SU-DHL-6 (cell line): ENCODE measurements around the gene UBE2F.

Source experiments
- H2AFZ ChIP-seq: fragments of 200-600 bp; sonication (generic); 2 replicates; pipeline ENCODE4 v1.6.1; 2014; ENCODE audit warnings: low read depth, mild to moderate bottlenecking, moderate library complexity, mixed read lengths, antibody characterized with exemption, low read length; ENCODE audit not compliant: severe bottlenecking
- H3F3A ChIP-seq: fragments of 200-600 bp; shearing (Covaris generic); 2 replicates; pipeline ENCODE4 v1.6.0; 2016; ENCODE audit warnings: antibody characterized with exemption, mild to moderate bottlenecking; ENCODE audit not compliant: insufficient read depth
- H3K27ac ChIP-seq: fragments of 200-600 bp; sonication (generic); 2 replicates; pipeline ENCODE4 v1.5.1; 2016; ENCODE audit warnings: low read depth, mild to moderate bottlenecking, low read length, moderate library complexity, mixed read lengths
- H3K27me3 ChIP-seq: fragments of 200-600 bp; sonication (generic), shearing (Covaris generic); 2 replicates; pipeline ENCODE4 v1.6.0; 2014; ENCODE audit warnings: mild to moderate bottlenecking, low read length
- H3K36me3 ChIP-seq: fragments of 200-600 bp; sonication (generic); 2 replicates; pipeline ENCODE4 v1.6.1; 2014; ENCODE audit warnings: mild to moderate bottlenecking, low read length, mixed read lengths
- H3K4me2 ChIP-seq: fragments of 300-600, 200-600 bp; shearing (Covaris generic), sonication (generic); 2 replicates; pipeline ENCODE4 v1.6.0; 2014; ENCODE audit warnings: low read length, low read depth, mild to moderate bottlenecking; ENCODE audit not compliant: poor library complexity, severe bottlenecking
- H3K4me3 ChIP-seq: fragments of 200-600 bp; sonication (generic); 2 replicates; pipeline ENCODE4 v1.5.1; 2014; ENCODE audit warnings: antibody characterized with exemption, low read length, mild to moderate bottlenecking, mixed read lengths; ENCODE audit not compliant: insufficient read depth, poor library complexity, severe bottlenecking
- H3K79me2 ChIP-seq: fragments of 200-600 bp; sonication (generic); 2 replicates; pipeline ENCODE4 v1.6.1; 2014; ENCODE audit warnings: mild to moderate bottlenecking, low read length, moderate library complexity; ENCODE audit not compliant: insufficient read depth
- H3K9ac ChIP-seq: fragments of 200-600 bp; sonication (generic); 2 replicates; pipeline ENCODE4 v1.7.0; 2014; ENCODE audit warnings: mild to moderate bottlenecking, low read length
- H3K9me2 ChIP-seq: fragments of 200-600 bp; sonication (generic); replicated peaks from 2 replicates; pipeline ENCODE4 v1.6.1; 2014; ENCODE audit warnings: low read length; ENCODE audit not compliant: insufficient read depth
- H3K9me3 ChIP-seq: fragments of 200-600 bp; sonication (generic); 2 replicates; pipeline ENCODE4 v1.6.1; 2014; ENCODE audit warnings: low read length, mixed read lengths; ENCODE audit not compliant: insufficient read depth
- H4K20me1 ChIP-seq: fragments of 200-600 bp; sonication (generic); 2 replicates; pipeline ENCODE4 v1.6.1; 2014; ENCODE audit warnings: low read depth, mild to moderate bottlenecking, antibody characterized with exemption, low read length, moderate library complexity, mixed read lengths
- CTCF ChIP-seq: fragments of 200-600 bp; sonication (generic); IDR thresholded peaks from one replicate; pipeline ENCODE4 v1.5.1; 2017; ENCODE audit warnings: antibody characterized with exemption, mild to moderate bottlenecking, low read length, moderate library complexity; ENCODE audit not compliant: insufficient read depth, poor library complexity, severe bottlenecking
- EZH2phosphoT487 ChIP-seq: fragments of 200-600 bp; sonication (generic), shearing (Covaris generic); conservative IDR thresholded peaks from 2 replicates; pipeline ENCODE4 v1.6.1; 2018; ENCODE audit warnings: mild to moderate bottlenecking, antibody characterized with exemption, low read length, moderate library complexity, mixed read lengths

Gene UBE2F

DNA sequence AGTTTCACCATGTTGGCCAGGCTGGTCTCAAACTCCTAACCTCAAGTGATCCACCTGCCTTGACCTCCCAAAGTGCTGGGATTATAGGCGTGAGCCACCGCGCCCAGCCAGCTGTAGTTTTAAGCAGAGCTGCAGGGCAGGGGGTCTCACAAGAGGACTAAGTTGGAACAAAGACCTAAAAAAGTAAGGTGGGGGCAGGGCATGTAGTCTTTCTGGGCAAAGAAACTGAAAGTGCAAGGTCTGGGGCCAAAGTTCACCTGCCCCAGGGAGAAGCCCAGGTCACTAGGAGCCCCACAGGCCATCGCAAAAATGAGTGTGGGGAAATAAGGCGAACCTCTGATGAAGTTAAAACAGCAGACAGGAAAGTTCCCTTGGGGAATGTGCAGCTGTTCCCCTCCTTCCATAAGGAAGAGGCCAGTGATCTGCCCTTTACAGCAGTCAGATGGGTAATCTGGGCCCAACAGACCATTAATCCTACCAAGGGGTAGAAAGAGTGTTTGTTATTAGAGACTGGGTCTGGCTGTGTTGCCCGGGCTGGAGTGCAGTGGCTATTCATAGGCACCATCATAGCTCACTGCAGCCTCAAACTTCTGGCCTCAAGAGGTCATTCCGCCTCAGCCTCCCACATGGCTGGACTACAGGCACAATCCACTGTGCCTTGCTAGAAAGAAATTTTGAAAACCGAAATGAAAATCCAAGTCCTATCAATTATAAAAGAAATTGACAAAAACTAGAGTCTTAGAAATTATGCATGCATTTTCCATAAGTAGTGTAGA is 96.8 kb downstream of the UBE2F start:
- Histone ChIP-seq H2AFZ (no peak overlapping the region), H3K9ac (no peak overlapping the region), H3K9me2 (no peaks in the 10 kb centered on the region), H3F3A (no peaks in the 10 kb centered on the region; the same call in 1 of the 2 replicates), H3K27me3 (no peaks in the 10 kb centered on the region), H3K79me2 (peaks cover 8% of the 10 kb centered on the region; the same call in 1 of the 2 replicates), H3K27ac (no peak overlapping the region), H3K4me3 (no peak overlapping the region), H3K9me3 (no peaks in the 10 kb centered on the region), H3K36me3 (0 out of 2 replicates have a peak, but pooled peaks cover 3% of the 10 kb centered on the region), H3K4me2 (no peak overlapping the region), H4K20me1 (no peaks in the 10 kb centered on the region)
- TF ChIP-seq EZH2phosphoT487 (no peak), CTCF (no peak)

GRCh38 chr2:238064376-238064775 is 97.6 kb downstream of the UBE2F start:
- H3F3A ChIP-seq = no peaks in the 10 kb centered on the region; the same call in 1 of the 2 replicates
- no peak overlapping the region for H3K9ac ChIP-seq
- H3K27me3 ChIP-seq = no peaks in the 10 kb centered on the region
- no peaks in the 10 kb centered on the region for H3K9me2 ChIP-seq
- H3K27ac ChIP-seq = no peak overlapping the region
- H3K4me2 ChIP-seq = no peak overlapping the region
- no peak overlapping the region for H3K4me3 ChIP-seq
- 0 out of 2 replicates have a peak, but pooled peaks cover 3% of the 10 kb centered on the region for H3K36me3 ChIP-seq
- no peak overlapping the region for H2AFZ ChIP-seq
- TF ChIP-seq EZH2phosphoT487 (no peak), CTCF (no peak)
- H3K79me2 ChIP-seq = peaks cover 8% of the 10 kb centered on the region; the same call in 1 of the 2 replicates
- H4K20me1 ChIP-seq = no peaks in the 10 kb centered on the region
- H3K9me3 ChIP-seq = no peaks in the 10 kb centered on the region

GRCh38 chr2:238065071-238065846 is 98.4 kb downstream of the UBE2F start:
- H3F3A ChIP-seq = no peaks in the 10 kb centered on the region; the same call in 1 of the 2 replicates
- no peak overlapping the region for H3K27ac ChIP-seq
- no peak overlapping the region for H3K9ac ChIP-seq
- peaks cover 8% of the 10 kb centered on the region; the same call in 1 of the 2 replicates for H3K79me2 ChIP-seq
- H3K9me2 ChIP-seq = no peaks in the 10 kb centered on the region
- no peak overlapping the region for H3K4me2 ChIP-seq
- no peaks in the 10 kb centered on the region for H4K20me1 ChIP-seq
- no peak overlapping the region for H2AFZ ChIP-seq
- H3K27me3 ChIP-seq = no peaks in the 10 kb centered on the region
- no peak for TF ChIP-seq EZH2phosphoT487
- TF ChIP-seq CTCF = no peak
- H3K9me3 ChIP-seq = no peaks in the 10 kb centered on the region
- H3K4me3 ChIP-seq = no peak overlapping the region
- 0 out of 2 replicates have a peak, but pooled peaks cover 3% of the 10 kb centered on the region for H3K36me3 ChIP-seq
